GM12801 (cell line): ENCODE data around the gene S100PBP.

ENCODE experiments used
- TF ChIP-seq, protein P1 (sequence below): IDR thresholded peaks from one replicate; pipeline ENCODE4 v1.5.1; 2011; ENCODE audit warnings: control low read depth; ENCODE audit not compliant: insufficient read length; ENCODE audit errors: extremely low read depth

The S100PBP gene

DNA sequence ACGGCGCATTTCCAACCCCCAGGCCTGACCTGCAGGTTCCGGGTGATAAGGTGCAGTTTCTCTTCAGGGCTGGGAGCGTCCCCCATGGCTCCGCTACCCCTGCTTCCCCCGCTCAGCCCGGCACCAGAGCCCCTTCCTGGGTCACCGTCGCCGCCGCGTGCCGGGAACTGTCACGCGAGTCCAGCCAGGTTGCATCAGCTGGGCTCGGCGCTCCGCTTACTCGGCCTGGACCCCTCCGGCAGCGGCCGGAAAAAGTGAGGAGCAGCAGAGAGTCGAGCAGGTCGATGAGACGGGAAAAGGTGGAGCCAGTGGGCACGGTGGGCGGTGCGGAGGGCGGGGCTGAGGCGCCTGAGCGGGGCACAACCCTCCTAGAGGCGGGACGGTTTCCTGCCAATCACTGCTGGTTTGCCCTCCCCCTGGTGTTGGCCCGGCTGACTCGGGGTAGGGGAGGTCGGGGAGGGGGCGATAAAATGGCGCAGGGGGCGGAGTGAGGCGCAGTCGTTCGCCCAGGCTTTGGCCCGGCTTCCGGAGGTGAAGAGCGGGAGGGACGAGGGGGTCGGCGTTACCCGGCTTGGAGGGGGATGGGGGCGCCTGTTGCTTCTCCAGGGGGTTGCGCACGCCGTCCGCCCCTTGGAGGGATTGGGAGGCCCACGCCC is at the start of gene S100PBP, which contains the start of gene YARS1:
S100PBP (plus strand) TSS at position 495 of the 656 bp plus-strand sequence. CDS start 8,447 bp downstream, outside the sequence.
YARS1 (minus strand) TSS at position 200 of the 656 bp plus-strand sequence; CDS start at position 86, 114 bp downstream.
- TF ChIP-seq, protein P1, sequence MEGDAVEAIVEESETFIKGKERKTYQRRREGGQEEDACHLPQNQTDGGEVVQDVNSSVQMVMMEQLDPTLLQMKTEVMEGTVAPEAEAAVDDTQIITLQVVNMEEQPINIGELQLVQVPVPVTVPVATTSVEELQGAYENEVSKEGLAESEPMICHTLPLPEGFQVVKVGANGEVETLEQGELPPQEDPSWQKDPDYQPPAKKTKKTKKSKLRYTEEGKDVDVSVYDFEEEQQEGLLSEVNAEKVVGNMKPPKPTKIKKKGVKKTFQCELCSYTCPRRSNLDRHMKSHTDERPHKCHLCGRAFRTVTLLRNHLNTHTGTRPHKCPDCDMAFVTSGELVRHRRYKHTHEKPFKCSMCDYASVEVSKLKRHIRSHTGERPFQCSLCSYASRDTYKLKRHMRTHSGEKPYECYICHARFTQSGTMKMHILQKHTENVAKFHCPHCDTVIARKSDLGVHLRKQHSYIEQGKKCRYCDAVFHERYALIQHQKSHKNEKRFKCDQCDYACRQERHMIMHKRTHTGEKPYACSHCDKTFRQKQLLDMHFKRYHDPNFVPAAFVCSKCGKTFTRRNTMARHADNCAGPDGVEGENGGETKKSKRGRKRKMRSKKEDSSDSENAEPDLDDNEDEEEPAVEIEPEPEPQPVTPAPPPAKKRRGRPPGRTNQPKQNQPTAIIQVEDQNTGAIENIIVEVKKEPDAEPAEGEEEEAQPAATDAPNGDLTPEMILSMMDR: no peak

DNA sequence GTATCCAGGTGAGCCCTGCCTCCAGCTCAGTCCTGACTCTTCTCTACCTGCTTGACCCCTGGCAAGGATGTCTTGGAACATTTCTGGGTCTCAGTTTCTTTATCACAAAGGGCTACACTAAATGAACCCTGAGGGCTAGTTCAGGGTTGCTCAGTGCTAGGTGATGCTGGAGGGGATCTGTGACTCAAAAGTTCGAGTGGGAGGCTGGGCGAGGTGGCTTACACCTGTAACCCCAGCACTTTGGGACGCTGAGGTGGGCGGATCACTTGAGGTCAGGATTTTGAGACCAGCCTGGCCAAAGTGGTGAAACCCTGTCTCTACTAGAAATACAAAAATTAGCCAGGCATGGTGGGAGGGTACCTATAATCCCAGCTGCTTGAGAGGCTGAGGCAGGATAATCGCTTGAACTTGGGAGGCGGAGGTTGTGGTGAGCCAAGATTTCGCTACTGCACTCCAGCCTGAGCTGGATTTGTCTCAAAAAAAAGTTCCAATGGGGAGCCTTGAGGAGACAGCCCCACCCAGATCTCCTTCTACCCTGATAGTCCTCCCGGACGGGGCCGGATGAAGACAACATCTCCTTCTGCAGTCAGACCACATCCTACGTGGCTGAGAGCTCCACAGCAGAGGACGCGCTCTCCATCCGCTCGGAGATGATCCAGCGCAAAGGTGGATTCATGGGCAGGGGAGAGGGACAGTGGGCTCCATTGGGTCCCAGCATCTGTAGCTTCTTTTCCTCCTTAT is 49.2 kb upstream of the S100PBP start:
- TF ChIP-seq, protein P1: no peak

DNA sequence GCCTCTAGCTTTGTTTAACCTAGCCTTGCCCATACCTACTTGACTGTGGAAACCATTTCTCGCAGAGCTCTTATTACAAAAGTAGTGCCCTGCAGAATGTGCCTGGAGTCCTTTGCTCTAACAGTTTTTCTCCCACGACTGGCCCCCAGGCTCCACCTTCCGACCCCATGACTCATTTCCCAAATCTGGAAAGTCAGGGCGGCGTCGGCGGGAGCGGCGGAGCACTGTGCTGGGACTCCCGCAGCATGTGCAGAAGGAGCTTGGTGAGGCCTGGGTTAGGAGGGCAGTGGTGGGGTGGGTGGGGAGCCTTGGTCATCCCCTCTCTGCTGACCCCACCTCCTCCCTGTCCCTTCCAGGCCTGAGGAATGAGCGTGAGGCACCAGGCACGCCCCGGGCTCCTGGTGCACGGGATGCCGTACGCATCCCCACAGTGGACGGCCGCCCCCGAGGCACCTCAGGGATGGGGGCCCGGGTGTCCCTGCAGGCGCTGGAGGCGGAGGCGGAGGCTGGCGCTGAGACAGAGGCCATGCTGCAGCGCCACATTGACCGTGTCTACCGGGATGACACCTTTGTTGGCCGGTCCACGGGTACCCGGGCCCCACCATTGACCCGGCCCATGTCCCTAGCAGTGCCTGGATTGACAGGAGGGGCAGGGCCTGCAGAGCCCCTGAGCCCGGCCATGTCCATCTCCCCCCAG is 47.8 kb upstream of the S100PBP start:
- TF ChIP-seq, protein P1: no peak

DNA sequence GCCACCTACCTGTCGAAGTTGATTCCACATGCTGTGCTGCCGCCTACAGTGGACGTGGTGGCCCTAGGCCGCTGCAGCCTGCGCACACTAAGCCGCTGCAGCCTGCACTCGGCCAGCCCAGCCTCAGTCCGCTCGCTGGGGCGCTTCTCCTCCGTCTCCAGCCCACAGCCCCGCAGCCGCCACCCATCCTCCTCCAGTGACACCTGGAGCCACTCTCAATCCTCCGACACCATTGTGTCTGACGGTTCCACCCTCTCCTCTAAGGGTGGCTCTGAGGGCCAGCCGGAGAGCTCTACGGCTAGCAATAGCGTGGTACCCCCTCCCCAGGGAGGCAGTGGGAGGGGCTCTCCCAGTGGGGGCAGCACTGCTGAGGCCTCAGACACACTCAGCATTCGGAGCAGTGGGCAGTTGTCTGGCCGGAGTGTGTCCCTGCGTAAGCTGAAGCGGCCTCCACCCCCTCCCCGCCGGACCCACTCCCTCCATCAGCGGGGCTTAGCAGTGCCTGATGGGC is 47.2 kb upstream of the S100PBP start:
- TF ChIP-seq, protein P1: no peak

DNA sequence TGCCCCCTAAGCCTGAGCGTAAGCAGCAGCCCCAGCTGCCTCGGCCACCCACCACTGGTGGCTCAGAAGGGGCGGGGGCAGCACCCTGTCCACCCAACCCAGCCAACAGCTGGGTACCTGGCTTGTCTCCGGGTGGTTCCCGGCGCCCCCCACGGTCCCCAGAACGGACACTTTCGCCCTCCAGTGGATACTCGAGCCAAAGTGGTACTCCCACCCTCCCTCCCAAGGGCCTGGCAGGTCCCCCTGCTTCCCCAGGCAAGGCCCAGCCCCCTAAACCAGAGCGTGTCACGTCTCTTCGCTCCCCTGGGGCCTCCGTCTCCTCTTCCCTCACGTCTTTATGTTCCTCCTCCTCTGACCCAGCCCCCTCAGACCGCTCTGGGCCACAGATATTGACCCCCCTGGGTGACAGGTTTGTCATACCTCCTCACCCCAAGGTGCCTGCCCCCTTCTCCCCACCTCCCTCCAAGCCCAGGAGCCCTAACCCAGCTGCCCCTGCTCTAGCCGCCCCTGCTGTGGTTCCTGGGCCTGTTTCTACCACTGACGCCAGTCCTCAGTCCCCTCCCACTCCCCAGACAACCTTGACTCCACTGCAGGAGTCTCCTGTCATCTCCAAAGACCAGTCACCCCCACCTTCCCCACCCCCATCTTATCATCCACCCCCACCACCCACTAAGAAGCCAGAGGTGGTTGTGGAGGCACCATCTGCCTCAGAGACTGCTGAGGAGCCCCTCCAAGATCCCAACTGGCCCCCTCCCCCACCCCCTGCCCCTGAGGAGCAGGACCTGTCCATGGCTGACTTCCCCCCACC is 46.5 kb upstream of the S100PBP start:
- TF ChIP-seq, protein P1: no peak

DNA sequence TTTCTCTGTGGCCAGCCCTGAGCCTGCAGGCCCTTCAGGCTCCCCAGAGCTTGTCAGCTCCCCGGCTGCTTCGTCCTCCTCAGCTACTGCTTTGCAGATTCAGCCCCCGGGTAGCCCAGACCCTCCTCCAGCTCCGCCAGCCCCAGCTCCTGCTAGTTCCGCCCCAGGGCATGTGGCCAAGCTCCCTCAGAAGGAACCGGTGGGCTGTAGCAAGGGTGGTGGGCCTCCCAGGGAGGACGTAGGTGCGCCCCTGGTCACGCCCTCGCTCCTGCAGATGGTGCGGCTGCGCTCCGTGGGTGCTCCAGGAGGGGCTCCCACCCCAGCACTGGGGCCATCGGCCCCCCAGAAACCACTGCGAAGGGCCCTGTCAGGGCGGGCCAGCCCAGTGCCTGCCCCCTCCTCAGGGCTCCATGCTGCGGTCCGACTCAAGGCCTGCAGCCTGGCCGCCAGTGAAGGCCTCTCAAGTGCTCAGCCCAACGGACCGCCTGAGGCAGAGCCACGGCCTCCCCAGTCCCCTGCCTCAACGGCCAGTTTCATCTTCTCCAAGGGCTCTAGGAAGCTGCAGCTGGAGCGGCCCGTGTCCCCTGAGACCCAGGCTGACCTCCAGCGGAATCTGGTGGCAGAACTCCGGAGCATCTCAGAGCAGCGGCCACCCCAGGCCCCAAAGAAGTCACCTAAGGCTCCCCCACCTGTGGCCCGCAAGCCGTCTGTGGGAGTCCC is 45.7 kb upstream of the S100PBP start:
- TF ChIP-seq, protein P1: no peak
